Peyer's patch (tissue), 4 donors: ENCODE measurements around the gene KSR2. TPM values are rescaled to one million over a fixed set of nuclear protein-coding genes. Genes with fewer than 3 reads are reported as not detected.

Experiments
- DNase-seq, 3 donors: peaks; one replicate each; pipeline ENCODE4 v3.0.0-alpha.2; 2017 to 2019
- H3K27ac ChIP-seq, 4 donors: fragments of 200-600 bp; sonication (generic); one replicate each; pipeline ENCODE4 v1.5.1; 2016 to 2019
- H3K27me3 ChIP-seq, 2 donors: fragments of 200-600 bp; sonication (generic); one replicate each; pipeline ENCODE4 v1.5.1; 2019
- H3K36me3 ChIP-seq, 3 donors: fragments of 200-600 bp; sonication (generic); one replicate each; pipeline ENCODE4 v1.5.1; 2016 to 2019
- H3K4me1 ChIP-seq, 4 donors: fragments of 200-600 bp; sonication (generic); one replicate each; pipeline ENCODE4 v1.5.1; 2016 to 2019
- H3K4me3 ChIP-seq, 4 donors: fragments of 200-600 bp; sonication (generic); 1 replicate in 3 of 4; 2 replicates in 1 of 4; pipeline ENCODE4 v1.5.1; 2016 to 2019; ENCODE audit warnings: mild to moderate bottlenecking in 1 of 4
- H3K9me3 ChIP-seq, 4 donors: fragments of 200-600 bp; sonication (generic); one replicate each; pipeline ENCODE4 v1.5.1; 2016 to 2019; ENCODE audit warnings: mild to moderate bottlenecking in 1 of 4
- CTCF ChIP-seq, 6 experiments: fragments of 450-650 bp in 4 of 6; fragments of 200-600 bp in 2 of 6; sonication (generic) in 1 of 6; IDR thresholded peaks; one replicate each; pipeline ENCODE4 v1.5.1; 2017 to 2019; ENCODE audit warnings: antibody characterized with exemption in 6 of 6, mild to moderate bottlenecking in 3 of 6, moderate library complexity in 1 of 6
- POLR2A ChIP-seq, 2 donors: fragments of 450-650 bp; IDR thresholded peaks; one replicate each; pipeline ENCODE4 v1.5.1; 2017; ENCODE audit warnings: antibody characterized with exemption in 2 of 2, mild to moderate bottlenecking in 2 of 2, moderate library complexity in 2 of 2
- total RNA-seq, 4 donors: library from RNA; depleted of rRNA; stranded (reverse); fragments of >200 nt; gene quantifications; one replicate each; pipeline ENCODE4 v1.1.0, GENCODE V29; 2016

The KSR2 gene
- total RNA-seq, 4 donors from 2014 or later, result 0.27 to 0.53 (median 0.28) TPM; not detected in 1

DNA sequence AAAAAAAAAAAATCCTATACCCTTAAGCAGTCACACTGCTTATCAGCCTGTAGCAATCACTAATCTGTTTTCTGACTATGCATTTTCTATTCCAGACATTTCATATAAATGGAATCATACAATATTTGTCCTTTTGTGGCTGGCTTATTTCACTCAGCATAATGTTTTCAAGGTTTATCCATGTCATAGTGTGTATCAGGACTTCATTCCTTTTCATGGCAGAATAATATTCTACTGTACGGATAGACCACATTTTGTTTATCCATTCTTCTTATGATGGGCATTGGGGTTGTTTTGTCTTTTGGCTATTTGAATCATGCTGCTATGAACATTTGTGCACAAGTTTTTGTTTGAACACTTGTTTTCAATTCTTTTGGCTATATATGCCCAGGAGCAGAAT, 8.6 kb upstream of the KSR2 start:
- Histone ChIP-seq H3K27ac (no peak overlapping the region), H3K36me3 (no peaks in the 10 kb centered on the region), H3K4me1 (no peaks in the 10 kb centered on the region), H3K27me3 (no peaks in the 10 kb centered on the region), H3K9me3 (no peaks in the 10 kb centered on the region), H3K4me3 (no peak overlapping the region)
- TF ChIP-seq CTCF (IDR thresholded peaks at IDR 0.05), result no peak
- TF ChIP-seq POLR2A (IDR thresholded peaks at IDR 0.05), result no peak
- no peak for DNase-seq

DNA sequence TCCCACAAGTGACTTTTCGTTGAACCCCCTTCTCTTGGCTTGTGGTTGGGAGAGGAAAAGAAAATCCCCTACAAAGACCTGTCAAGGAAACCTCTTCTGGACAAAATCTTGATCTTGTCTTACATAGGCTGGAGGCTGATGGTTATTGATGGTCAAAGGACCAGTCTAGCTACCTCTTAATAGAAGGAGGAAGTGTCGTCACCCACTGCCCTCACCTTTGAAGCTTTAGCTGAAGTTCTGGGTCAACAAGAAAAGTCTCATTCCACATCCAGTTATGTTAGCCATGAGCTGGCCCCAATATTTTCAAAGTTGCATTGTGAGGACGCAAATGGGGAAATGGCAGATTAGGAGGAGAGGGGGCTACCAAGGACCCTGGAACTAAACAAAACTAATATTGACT, 6.2 kb upstream of the KSR2 start:
- Histone ChIP-seq H3K27me3 (no peaks in the 10 kb centered on the region), H3K4me3 (no peak overlapping the region), H3K9me3 (no peaks in the 10 kb centered on the region), H3K4me1 (no peaks in the 10 kb centered on the region), H3K27ac (no peak overlapping the region), H3K36me3 (no peaks in the 10 kb centered on the region)
- TF ChIP-seq CTCF (IDR thresholded peaks at IDR 0.05) (no peak), POLR2A (IDR thresholded peaks at IDR 0.05) (no peak)
- no peak for DNase-seq

DNA sequence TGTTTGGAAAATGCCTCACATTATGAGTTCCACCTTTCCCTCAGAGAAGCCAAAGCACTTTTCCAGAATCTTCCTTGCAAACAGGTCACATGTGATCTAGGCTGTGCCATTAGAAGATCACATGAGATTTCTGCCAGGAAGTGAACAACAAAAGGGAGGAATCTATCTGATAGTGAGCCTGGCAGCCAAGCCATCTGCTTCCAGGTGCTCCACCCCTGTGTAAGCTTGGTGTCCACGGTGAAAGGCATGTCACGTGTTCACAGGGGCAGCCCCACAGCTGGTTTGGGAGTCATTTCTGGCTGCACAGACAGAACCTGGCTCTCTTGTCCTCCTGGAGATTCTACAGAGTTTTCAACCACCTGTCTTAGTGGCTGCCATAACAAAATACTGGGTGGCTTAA, 3.5 kb upstream of the KSR2 start:
- no peak overlapping the region for H3K27ac ChIP-seq
- DNase-seq, result no peak
- H3K9me3 ChIP-seq, result no peaks in the 10 kb centered on the region
- H3K36me3 ChIP-seq, result no peaks in the 10 kb centered on the region
- H3K4me1 ChIP-seq, result peaks cover 0 to 11% (median 4%) of the 10 kb centered on the region in 4 donors
- no peak overlapping the region for H3K4me3 ChIP-seq
- no peak for TF ChIP-seq CTCF (IDR thresholded peaks at IDR 0.05)
- no peak for TF ChIP-seq POLR2A (IDR thresholded peaks at IDR 0.05)
- H3K27me3 ChIP-seq, result no peaks in the 10 kb centered on the region

DNA sequence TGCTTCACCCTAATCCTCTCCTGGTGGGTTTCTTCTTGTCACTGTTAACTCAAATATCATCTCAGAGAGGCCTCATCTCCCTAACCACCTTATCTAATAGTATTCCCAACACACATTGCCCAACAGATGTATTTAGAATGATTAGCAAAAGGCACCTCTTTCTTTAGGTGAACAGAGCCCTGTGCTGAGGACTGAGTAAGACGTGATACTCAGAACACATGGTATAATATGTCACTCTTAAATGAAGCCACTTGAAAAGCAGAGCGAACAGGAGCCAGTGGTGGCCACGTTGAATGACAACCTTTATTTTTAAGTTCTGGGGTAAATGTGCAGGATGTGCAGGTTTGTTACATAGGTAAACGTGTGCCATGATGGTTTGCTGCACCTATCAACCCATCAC, 1.5 kb upstream of the KSR2 start:
- no peaks in the 10 kb centered on the region for H3K36me3 ChIP-seq
- H3K27me3 ChIP-seq, result no peaks in the 10 kb centered on the region
- no peak overlapping the region for H3K4me3 ChIP-seq
- H3K9me3 ChIP-seq, result no peaks in the 10 kb centered on the region
- H3K27ac ChIP-seq, result no peak overlapping the region
- no peak for DNase-seq
- peaks cover 0 to 11% (median 4%) of the 10 kb centered on the region in 4 donors for H3K4me1 ChIP-seq
- TF ChIP-seq POLR2A (IDR thresholded peaks at IDR 0.05) (no peak), CTCF (IDR thresholded peaks at IDR 0.05) (no peak)

DNA sequence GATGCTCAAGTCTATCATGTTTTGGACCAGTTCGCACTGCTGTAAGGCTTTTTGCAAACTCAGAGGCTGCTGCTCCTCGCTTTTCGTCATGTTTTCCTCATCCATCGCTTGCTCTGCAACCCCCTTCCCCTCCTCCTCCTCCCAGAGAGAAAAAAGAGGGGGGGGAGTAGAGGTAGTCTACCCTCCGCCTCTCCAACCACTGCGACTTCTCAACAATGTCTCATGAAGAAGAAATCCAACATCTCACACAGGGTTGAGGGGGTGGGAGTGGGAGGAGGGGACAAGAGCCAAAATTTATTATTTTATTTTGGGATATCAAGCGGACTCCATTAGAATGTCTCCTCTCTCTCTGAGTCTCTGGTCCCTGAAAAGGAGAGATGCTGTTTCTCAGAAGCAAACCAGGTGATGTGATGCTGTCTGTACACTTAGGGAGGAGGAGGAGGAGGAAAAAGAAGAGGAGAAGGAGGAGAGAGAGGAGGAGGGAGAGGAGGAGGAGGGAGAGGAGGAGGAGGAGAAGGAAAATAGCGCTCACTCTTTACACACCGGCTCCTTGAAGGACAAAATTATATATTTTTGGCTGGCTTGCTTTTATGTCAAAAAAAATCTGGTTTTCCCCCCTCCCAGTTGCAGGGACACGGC, 520 bp downstream of the KSR2 start:
- Histone ChIP-seq H3K27me3 (no peaks in the 10 kb centered on the region), H3K36me3 (no peaks in the 10 kb centered on the region), H3K4me1 (peaks cover 0 to 11% (median 4%) of the 10 kb centered on the region in 4 donors), H3K27ac (peak overlapping the region in 1 of 4 donors; percentile 59), H3K9me3 (no peaks in the 10 kb centered on the region), H3K4me3 (peak overlapping the region; percentile 33 to 62 (median 47))
- TF ChIP-seq POLR2A (IDR thresholded peaks at IDR 0.05) (no peak), CTCF (IDR thresholded peaks at IDR 0.05) (no peak)
- DNase-seq, result no peak

- Histone ChIP-seq H3K4me3 (no peak overlapping the region), H3K27me3 (no peaks in the 10 kb centered on the region), H3K27ac (no peak overlapping the region), H3K4me1 (peaks cover 0 to 11% (median 4%) of the 10 kb centered on the region in 4 donors), H3K9me3 (no peaks in the 10 kb centered on the region), H3K36me3 (no peaks in the 10 kb centered on the region)
- TF ChIP-seq POLR2A (IDR thresholded peaks at IDR 0.05), result no peak
- no peak for TF ChIP-seq CTCF (IDR thresholded peaks at IDR 0.05)
- no peak for DNase-seq
Observed at GRCh38 chr12:117967512-117967911, 1.3 kb downstream of the KSR2 start.
